ENCODE measurements around the gene GLP1R. TPM values are rescaled to one million over a fixed set of nuclear protein-coding genes. Genes with fewer than 3 reads are reported as not detected.

The GLP1R gene
- total and polyA plus RNA-seq, 2 of the 4 experiments (the other 2 are of a cell fraction), result not detected

DNA sequence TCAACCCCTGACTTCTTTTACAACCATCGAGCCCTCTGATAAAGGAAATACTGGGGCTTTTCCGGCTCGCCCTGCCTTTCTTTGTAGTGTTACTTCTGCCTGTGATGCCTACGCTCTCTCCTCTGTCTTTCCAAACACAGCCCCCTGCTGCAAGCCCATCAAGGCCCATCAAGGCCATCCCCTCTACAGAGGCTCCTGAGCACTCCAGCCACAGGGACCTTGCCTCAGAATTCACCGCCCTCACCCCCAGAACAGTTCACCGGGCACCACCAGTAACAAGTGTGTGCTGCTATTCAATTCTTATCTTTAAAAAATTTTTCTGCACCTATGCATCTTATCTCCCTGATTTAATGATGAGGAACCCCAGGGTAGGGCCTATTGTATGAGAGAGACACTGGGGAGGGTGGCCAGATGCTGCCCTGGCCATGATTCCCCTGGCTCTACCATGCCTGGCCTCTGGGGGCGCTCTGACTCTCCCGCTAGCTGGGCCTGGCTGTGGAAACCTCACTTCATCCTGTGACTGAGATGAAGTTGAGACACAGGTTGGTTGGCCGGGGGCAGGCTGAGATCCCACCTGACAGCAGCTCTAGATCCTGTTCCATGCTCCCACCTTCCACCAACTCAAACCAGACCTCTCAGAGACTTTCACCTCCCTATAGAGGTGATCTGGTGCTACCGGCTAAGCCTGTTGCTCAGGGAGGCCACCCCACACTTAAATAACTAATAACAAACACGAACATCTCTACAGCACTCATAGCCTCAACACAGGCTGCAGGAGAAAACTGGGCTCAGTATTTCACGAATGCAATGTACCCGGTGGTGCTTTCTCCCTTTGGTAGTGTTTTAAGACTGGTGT lies 19.2 kb upstream of the GLP1R start:
- no peak overlapping the region for H3K9ac ChIP-seq (ENCODE audit: low read depth, low read length)
- no peak overlapping the region for H2AFZ ChIP-seq (replicated peaks; ENCODE audit: low read length, poor library complexity)
- H4K5ac ChIP-seq (ENCODE audit: low read depth, low read length), result no peak overlapping the region
- peak; percentile 90 for ATAC-seq (ENCODE audit: low read depth)
- no peak overlapping the region for H4K8ac ChIP-seq (ENCODE audit: low read depth in 2 of 2, low read length in 2 of 2)
- no peak overlapping the region for H3K23ac ChIP-seq (ENCODE audit: low read depth, low read length)
- H2BK120ac ChIP-seq (ENCODE audit: low read depth, low read length), result no peak overlapping the region
- H3K4ac ChIP-seq (ENCODE audit: low read depth, low read length), result no peak overlapping the region
- no peak overlapping the region for H3K56ac ChIP-seq (ENCODE audit: extremely low read depth, insufficient read depth, low read length)
- in situ Hi-C loops (cut with MboI; ENCODE audit: low sequenced_read_pairs) (no loop called here), dilution Hi-C loops (cut with HindIII; ENCODE audit: low sequenced_read_pairs, unreplicated experiment) (no loop called here), intact Hi-C loops (cut with micrococcal nuclease) (no loop called here)
- H2BK20ac ChIP-seq (ENCODE audit: low read depth, low read length), result no peak overlapping the region
- H3K4me2 ChIP-seq (ENCODE audit: low read depth, low read length), result no peak overlapping the region
- no peaks in the 10 kb centered on the region for H3K27me3 ChIP-seq (ENCODE audit: control insufficient read depth, insufficient read depth, low read length)
- no peak overlapping the region for H2AK9ac ChIP-seq (replicated peaks; ENCODE audit: low read depth, low read length, poor library complexity)
- no TSS peak for BruUV-seq (replicated peaks)
- 70% methylated on average over 2 of the region's 13 CpGs; no CpG with 5 or more reads in 1 of the 2 experiments for WGBS, 2 experiments (ENCODE audit: extremely low coverage in 2 of 2, insufficient read length in 1 of 2)
- DNase-seq, result no peak
- no peaks in the 10 kb centered on the region for H3K36me3 ChIP-seq (ENCODE audit: control insufficient read depth, insufficient read depth, low read length)
- H3K14ac ChIP-seq (replicated peaks; ENCODE audit: low read depth, low read length), result no peak overlapping the region
- no peak overlapping the region for H4K91ac ChIP-seq (ENCODE audit: insufficient read depth, low read depth, low read length)
- no peak overlapping the region for H3K27ac ChIP-seq (ENCODE audit: insufficient read depth, low read length)
- H3K9me1 ChIP-seq (ENCODE audit: insufficient read depth, low read length), result no peaks in the 10 kb centered on the region
- no peaks in the 10 kb centered on the region for H3K79me1 ChIP-seq (ENCODE audit: low read depth in 1 of 2, low read length in 2 of 2)
- no peak overlapping the region for H2BK15ac ChIP-seq (ENCODE audit: low read depth, low read length)
- no peak overlapping the region for H3K18ac ChIP-seq (ENCODE audit: low read depth, low read length)
- no peak overlapping the region for H2BK5ac ChIP-seq (ENCODE audit: low read depth, low read length, poor library complexity, severe bottlenecking)
- H4K20me1 ChIP-seq (ENCODE audit: insufficient read depth, low read length), result no peaks in the 10 kb centered on the region
- ChIA-PET CTCF (interaction anchor here (1.1 to 1.5 kb wide), 2 partner anchors 9 to 12 kb away, joined by 3 to 4 read pairs; no protein-coding TSS in a partner anchor), POLR2A (ENCODE audit: unreplicated experiment) (no interaction called here)
- H3K9me3 ChIP-seq (ENCODE audit: control insufficient read depth, insufficient read depth, low read length), result no peaks in the 10 kb centered on the region
- TF ChIP-seq RAD21 (IDR thresholded peaks at IDR 0.05; ENCODE audit: low read length) (peak; percentile 41), POLR2A (IDR thresholded peaks at IDR 0.05; ENCODE audit: low read depth, low read length) (no peak), SMC3 (IDR thresholded peaks at IDR 0.05; ENCODE audit: low read depth, low read length) (no peak), RCOR1 (IDR thresholded peaks at IDR 0.05; ENCODE audit: insufficient replicate concordance, low read length) (no peak)
- TF ChIP-seq, protein P1, sequence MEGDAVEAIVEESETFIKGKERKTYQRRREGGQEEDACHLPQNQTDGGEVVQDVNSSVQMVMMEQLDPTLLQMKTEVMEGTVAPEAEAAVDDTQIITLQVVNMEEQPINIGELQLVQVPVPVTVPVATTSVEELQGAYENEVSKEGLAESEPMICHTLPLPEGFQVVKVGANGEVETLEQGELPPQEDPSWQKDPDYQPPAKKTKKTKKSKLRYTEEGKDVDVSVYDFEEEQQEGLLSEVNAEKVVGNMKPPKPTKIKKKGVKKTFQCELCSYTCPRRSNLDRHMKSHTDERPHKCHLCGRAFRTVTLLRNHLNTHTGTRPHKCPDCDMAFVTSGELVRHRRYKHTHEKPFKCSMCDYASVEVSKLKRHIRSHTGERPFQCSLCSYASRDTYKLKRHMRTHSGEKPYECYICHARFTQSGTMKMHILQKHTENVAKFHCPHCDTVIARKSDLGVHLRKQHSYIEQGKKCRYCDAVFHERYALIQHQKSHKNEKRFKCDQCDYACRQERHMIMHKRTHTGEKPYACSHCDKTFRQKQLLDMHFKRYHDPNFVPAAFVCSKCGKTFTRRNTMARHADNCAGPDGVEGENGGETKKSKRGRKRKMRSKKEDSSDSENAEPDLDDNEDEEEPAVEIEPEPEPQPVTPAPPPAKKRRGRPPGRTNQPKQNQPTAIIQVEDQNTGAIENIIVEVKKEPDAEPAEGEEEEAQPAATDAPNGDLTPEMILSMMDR (conservative IDR thresholded peaks at IDR 0.05; ENCODE audit: low read depth, low read length), result peak; percentile 41
- TF ChIP-seq, protein P2, sequence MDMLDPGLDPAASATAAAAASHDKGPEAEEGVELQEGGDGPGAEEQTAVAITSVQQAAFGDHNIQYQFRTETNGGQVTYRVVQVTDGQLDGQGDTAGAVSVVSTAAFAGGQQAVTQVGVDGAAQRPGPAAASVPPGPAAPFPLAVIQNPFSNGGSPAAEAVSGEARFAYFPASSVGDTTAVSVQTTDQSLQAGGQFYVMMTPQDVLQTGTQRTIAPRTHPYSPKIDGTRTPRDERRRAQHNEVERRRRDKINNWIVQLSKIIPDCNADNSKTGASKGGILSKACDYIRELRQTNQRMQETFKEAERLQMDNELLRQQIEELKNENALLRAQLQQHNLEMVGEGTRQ (IDR thresholded peaks at IDR 0.05; ENCODE audit: low read depth, low read length), result no peak
- H2AK5ac ChIP-seq (ENCODE audit: low read depth, low read length), result no peak overlapping the region
- H3K4me1 ChIP-seq (ENCODE audit: control insufficient read depth, insufficient read depth, low read length), result no peaks in the 10 kb centered on the region
- H3K4me3 ChIP-seq (ENCODE audit: insufficient read depth, low read depth, low read length), result no peak overlapping the region
